ENCODE data around the gene CSMD2. TPM values are rescaled to one million over a fixed set of nuclear protein-coding genes. Genes with fewer than 3 reads are reported as not detected.

CSMD2 gene
- total RNA-seq, 1 experiment from 2014 or later = 0.22 TPM

DNA sequence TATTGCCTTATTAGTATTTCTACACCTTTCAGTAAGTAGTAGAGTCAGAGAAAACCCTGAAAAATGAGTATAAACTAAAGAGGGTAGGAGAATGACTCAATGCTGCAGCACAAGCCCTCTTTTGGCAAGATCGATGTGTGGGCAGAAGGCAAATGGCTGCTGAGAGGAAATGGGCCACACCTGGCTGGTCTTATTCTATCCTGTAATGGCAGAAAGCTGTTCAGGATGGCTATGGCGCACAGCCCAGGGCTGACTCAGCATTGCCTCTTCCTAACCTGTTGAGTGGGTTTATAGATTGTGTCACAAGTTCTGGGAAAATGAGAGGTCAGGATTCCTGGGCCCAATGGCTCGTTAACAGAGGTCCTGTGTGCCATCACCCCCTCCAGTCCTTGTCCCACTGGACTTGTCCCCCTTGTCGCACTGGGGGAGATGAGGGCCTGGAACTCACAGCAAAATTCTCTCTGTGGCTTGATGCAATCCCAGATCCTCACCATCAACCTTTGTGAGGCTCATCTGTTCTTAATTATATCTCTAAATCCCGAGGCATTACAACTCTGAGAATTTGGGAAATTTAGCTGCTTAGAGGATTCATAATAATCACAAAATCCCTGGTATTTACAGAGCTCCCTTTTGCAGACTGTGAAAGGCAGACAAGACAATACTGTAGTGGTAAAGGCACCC lies 287.9 kb downstream of the CSMD2 start:
- DNase-seq (ENCODE audit: low read depth, low spot score) (no peak), ATAC-seq (no peak)
- ChIA-PET RAD21 (ENCODE audit: low non-redundant PET in 1 of 2, low total read pairs in 2 of 2, uncharacterized antibody in 2 of 2, unreplicated experiment in 2 of 2) (no interaction called here), POLR2A (no interaction called here), CTCF (no interaction called here)
- H3K9me3 ChIP-seq (ENCODE audit: control insufficient read depth in 1 of 2, insufficient read depth in 1 of 2, low read depth in 1 of 2, low read length in 2 of 2) = peaks cover 0 to 8% of the 10 kb centered on the region in 2 experiments; a peak in 1 of 4 replicates
- no peaks in the 10 kb centered on the region for H4K20me1 ChIP-seq (ENCODE audit: insufficient read depth)
- H2AFZ ChIP-seq (ENCODE audit: low read depth, low read length, poor library complexity, severe bottlenecking) = no peak overlapping the region
- H3K79me2 ChIP-seq (ENCODE audit: insufficient read depth, low read length) = no peaks in the 10 kb centered on the region
- no peak overlapping the region for H3K4me3 ChIP-seq (replicated peaks in 1 of 2; ENCODE audit: low read depth in 1 of 2, low read length in 2 of 2)
- intact Hi-C loops (cut with micrococcal nuclease) = no loop called here
- H3K36me3 ChIP-seq (ENCODE audit: control insufficient read depth in 1 of 2, insufficient read depth in 2 of 2, low read length in 2 of 2) = no peaks in the 10 kb centered on the region
- H3K9me2 ChIP-seq (ENCODE audit: insufficient read depth) = no peaks in the 10 kb centered on the region
- H3K9ac ChIP-seq (ENCODE audit: low read length) = no peak overlapping the region
- H3K4me1 ChIP-seq (ENCODE audit: control insufficient read depth in 1 of 2, insufficient read depth in 2 of 2, low read length in 2 of 2) = no peaks in the 10 kb centered on the region
- BruUV-seq (replicated peaks) = no TSS peak
- no peak overlapping the region for H3K27ac ChIP-seq (ENCODE audit: low read depth, low read length)
- no peak overlapping the region for H3K4me2 ChIP-seq (ENCODE audit: low read length)
- peaks cover 35% of the 10 kb centered on the region; the same call in 1 of the 2 replicates for H3K27me3 ChIP-seq (ENCODE audit: insufficient read depth, low read length)
- no peak for TF ChIP-seq SP1 (IDR thresholded peaks at IDR 0.05; ENCODE audit: low read depth)
- TF ChIP-seq POLR2AphosphoS5 (IDR thresholded peaks at IDR 0.05; ENCODE audit: low read depth, low read length) = no peak
- no peak for TF ChIP-seq CEBPB (IDR thresholded peaks at IDR 0.05; ENCODE audit: low read depth)
- TF ChIP-seq EZH2 (IDR thresholded peaks at IDR 0.05) = no peak
- no peak for TF ChIP-seq FOSL1 (IDR thresholded peaks at IDR 0.05; ENCODE audit: low read depth)
- TF ChIP-seq, protein P1, sequence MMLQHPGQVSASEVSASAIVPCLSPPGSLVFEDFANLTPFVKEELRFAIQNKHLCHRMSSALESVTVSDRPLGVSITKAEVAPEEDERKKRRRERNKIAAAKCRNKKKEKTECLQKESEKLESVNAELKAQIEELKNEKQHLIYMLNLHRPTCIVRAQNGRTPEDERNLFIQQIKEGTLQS (IDR thresholded peaks at IDR 0.05) = no peak
- TF ChIP-seq TCF7L2 (IDR thresholded peaks at IDR 0.05; ENCODE audit: borderline replicate concordance, extremely low read depth, insufficient read depth, insufficient read length) = no peak
- TF ChIP-seq, protein P2, sequence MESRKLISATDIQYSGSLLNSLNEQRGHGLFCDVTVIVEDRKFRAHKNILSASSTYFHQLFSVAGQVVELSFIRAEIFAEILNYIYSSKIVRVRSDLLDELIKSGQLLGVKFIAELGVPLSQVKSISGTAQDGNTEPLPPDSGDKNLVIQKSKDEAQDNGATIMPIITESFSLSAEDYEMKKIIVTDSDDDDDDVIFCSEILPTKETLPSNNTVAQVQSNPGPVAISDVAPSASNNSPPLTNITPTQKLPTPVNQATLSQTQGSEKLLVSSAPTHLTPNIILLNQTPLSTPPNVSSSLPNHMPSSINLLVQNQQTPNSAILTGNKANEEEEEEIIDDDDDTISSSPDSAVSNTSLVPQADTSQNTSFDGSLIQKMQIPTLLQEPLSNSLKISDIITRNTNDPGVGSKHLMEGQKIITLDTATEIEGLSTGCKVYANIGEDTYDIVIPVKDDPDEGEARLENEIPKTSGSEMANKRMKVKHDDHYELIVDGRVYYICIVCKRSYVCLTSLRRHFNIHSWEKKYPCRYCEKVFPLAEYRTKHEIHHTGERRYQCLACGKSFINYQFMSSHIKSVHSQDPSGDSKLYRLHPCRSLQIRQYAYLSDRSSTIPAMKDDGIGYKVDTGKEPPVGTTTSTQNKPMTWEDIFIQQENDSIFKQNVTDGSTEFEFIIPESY (IDR thresholded peaks at IDR 0.05; ENCODE audit: extremely low read depth, insufficient replicate concordance, low read length) = no peak
- no peak for TF ChIP-seq CBX3 (IDR thresholded peaks at IDR 0.05; ENCODE audit: low read depth)
- no peak for TF ChIP-seq RAD21 (IDR thresholded peaks at IDR 0.05; ENCODE audit: low read depth)
- TF ChIP-seq SRF (IDR thresholded peaks at IDR 0.05; ENCODE audit: low read depth) = no peak
